Ishikawa (cell line): ENCODE data around the gene GAS6.

Experiments
- CEBPB ChIP-seq: IDR thresholded peaks from 2 replicates; pipeline ENCODE4 v1.6.1; 2012
- CREB1 ChIP-seq: IDR thresholded peaks from 2 replicates; pipeline ENCODE4 v1.6.1; 2012; ENCODE audit warnings: low read depth
- EGR1 ChIP-seq: IDR thresholded peaks from 2 replicates; pipeline ENCODE4 v1.6.1; 2012
- EP300 ChIP-seq: IDR thresholded peaks from 2 replicates; pipeline ENCODE4 v1.6.1; 2012; ENCODE audit warnings: borderline replicate concordance
- FOXM1 ChIP-seq: IDR thresholded peaks from 2 replicates; pipeline ENCODE4 v1.6.1; 2012; ENCODE audit warnings: low read depth, borderline replicate concordance
- MAX ChIP-seq: IDR thresholded peaks from 2 replicates; pipeline ENCODE4 v1.6.1; 2012
- RAD21 ChIP-seq: IDR thresholded peaks from 2 replicates; pipeline ENCODE4 v1.6.1; 2012; ENCODE audit warnings: low read depth
- REST ChIP-seq: IDR thresholded peaks from 2 replicates; pipeline ENCODE4 v1.6.1; 2012; ENCODE audit warnings: low read depth, mild to moderate bottlenecking
- TAF1 ChIP-seq: IDR thresholded peaks from 2 replicates; pipeline ENCODE4 v1.6.1; 2012; ENCODE audit warnings: low read depth, mild to moderate bottlenecking
- TCF12 ChIP-seq: IDR thresholded peaks from 2 replicates; pipeline ENCODE4 v1.6.1; 2012; ENCODE audit warnings: low read depth
- TEAD4 ChIP-seq: IDR thresholded peaks from 2 replicates; pipeline ENCODE4 v1.6.1; 2012
- USF1 ChIP-seq: IDR thresholded peaks from 2 replicates; pipeline ENCODE4 v1.6.1; 2012
- YY1 ChIP-seq: IDR thresholded peaks from 2 replicates; pipeline ENCODE4 v1.6.1; 2012; ENCODE audit warnings: low read depth
- ZBTB7A ChIP-seq: IDR thresholded peaks from 2 replicates; pipeline ENCODE4 v1.6.1; 2012; ENCODE audit warnings: low read depth

GRCh38 chr13:113785051-113786010, 78.5 kb downstream of the GAS6 start:
- no peak for TF ChIP-seq ZBTB7A
- no peak for TF ChIP-seq MAX
- TF ChIP-seq RAD21, result no peak
- no peak for TF ChIP-seq CEBPB
- TF ChIP-seq YY1, result no peak
- no peak for TF ChIP-seq USF1
- no peak for TF ChIP-seq EGR1
- TF ChIP-seq TAF1, result no peak
- no peak for TF ChIP-seq TCF12
- no peak for TF ChIP-seq REST
- TF ChIP-seq FOXM1, result no peak
- no peak for TF ChIP-seq EP300
- TF ChIP-seq TEAD4, result no peak
- TF ChIP-seq CREB1, result no peak
